GM15510 (cell line): ENCODE data around the gene GOLT1A.

Experiments
- POLR2A ChIP-seq: IDR thresholded peaks from 3 replicates; pipeline ENCODE4 v1.6.1; 2011; ENCODE audit warnings: borderline replicate concordance; ENCODE audit not compliant: insufficient read length; ENCODE audit errors: extremely low read depth

The GOLT1A gene

GRCh38 chr1:204192589-204193352 lies 21.0 kb downstream of the GOLT1A start:
- TF ChIP-seq POLR2A, result no peak

GRCh38 chr1:204192046-204192445 lies 21.7 kb downstream of the GOLT1A start:
- TF ChIP-seq POLR2A, result no peak

- TF ChIP-seq POLR2A, result no peak
Observed at GRCh38 chr1:204191456-204191855, 22.3 kb downstream of the GOLT1A start.

GRCh38 chr1:204190212-204191211 lies 23.3 kb downstream of the GOLT1A start:
- no peak for TF ChIP-seq POLR2A

- no peak for TF ChIP-seq POLR2A
Observed at GRCh38 chr1:204188959-204189639, 24.7 kb downstream of the GOLT1A start.

GRCh38 chr1:204186597-204186996 lies 27.2 kb downstream of the GOLT1A start:
- TF ChIP-seq POLR2A, result no peak

- TF ChIP-seq POLR2A, result no peak
Observed at GRCh38 chr1:204181116-204181515, 32.7 kb downstream of the GOLT1A start.

- no peak for TF ChIP-seq POLR2A
Observed at GRCh38 chr1:204180133-204180532, 33.7 kb downstream of the GOLT1A start.

GRCh38 chr1:204178487-204179281 lies 35.1 kb downstream of the GOLT1A start:
- TF ChIP-seq POLR2A, result no peak

- no peak for TF ChIP-seq POLR2A
Observed at GRCh38 chr1:204177133-204177532, 36.7 kb downstream of the GOLT1A start.

GRCh38 chr1:204176049-204176448 lies 37.7 kb downstream of the GOLT1A start:
- TF ChIP-seq POLR2A, result no peak

GRCh38 chr1:204174958-204175357 lies 38.8 kb downstream of the GOLT1A start:
- no peak for TF ChIP-seq POLR2A

GRCh38 chr1:204172404-204173029 lies 41.3 kb downstream of the GOLT1A start:
- TF ChIP-seq POLR2A, result no peak

- no peak for TF ChIP-seq POLR2A
Observed at GRCh38 chr1:204171751-204172178, 42.0 kb downstream of the GOLT1A start.

GRCh38 chr1:204170494-204171155 lies 43.2 kb downstream of the GOLT1A start:
- TF ChIP-seq POLR2A, result no peak
